Esophagus muscularis mucosa (tissue), 4 donors: ENCODE measurements around the gene RAD18. TPM values are rescaled to one million over a fixed set of nuclear protein-coding genes. Genes with fewer than 3 reads are reported as not detected.

Source experiments
- DNase-seq: peaks from one replicate; pipeline ENCODE4 v3.0.0-alpha.2; 2017; ENCODE audit errors: extremely low spot score
- H3K27ac ChIP-seq, 4 donors: fragments of 200-600 bp; sonication (generic); replicated peaks in 1 of 4; 1 replicate in 3 of 4; 2 replicates in 1 of 4; pipeline ENCODE4 v1.5.1; 2016 to 2019; ENCODE audit warnings: mild to moderate bottlenecking in 1 of 4
- H3K27me3 ChIP-seq, 4 donors: fragments of 200-600 bp; sonication (generic); one replicate each; pipeline versions ENCODE4 v1.5.1 to v1.6.0; 2016 to 2019
- H3K36me3 ChIP-seq, 4 donors: fragments of 200-600 bp; sonication (generic); one replicate each; pipeline ENCODE4 v1.5.1; 2016 to 2019
- H3K4me1 ChIP-seq, 4 donors: fragments of 200-600 bp; sonication (generic); one replicate each; pipeline ENCODE4 v1.5.1; 2016 to 2019
- H3K4me3 ChIP-seq, 4 donors: fragments of 200-600 bp; sonication (generic); 1 replicate in 2 of 4; 2 replicates in 2 of 4; pipeline ENCODE4 v1.5.1; 2016 to 2019; ENCODE audit warnings: mild to moderate bottlenecking in 4 of 4, moderate library complexity in 1 of 4
- H3K9me3 ChIP-seq, 4 donors: fragments of 200-600 bp; sonication (generic); 1 replicate in 3 of 4; 2 replicates in 1 of 4; pipeline ENCODE4 v1.5.1; 2016 to 2019
- CTCF ChIP-seq, 3 experiments: fragments of 200-600 bp in 2 of 3; fragments of 450-650 bp in 1 of 3; sonication (generic) in 2 of 3; IDR thresholded peaks; one replicate each; pipeline ENCODE4 v1.5.1; 2017 to 2019; ENCODE audit warnings: antibody characterized with exemption in 3 of 3, mild to moderate bottlenecking in 2 of 3, moderate library complexity in 1 of 3
- EP300 ChIP-seq: sonication (generic); formaldehyde crosslinking; IDR thresholded peaks from one replicate; pipeline ENCODE4 v1.6.1; 2017; ENCODE audit warnings: antibody characterized with exemption
- POLR2A ChIP-seq: fragments of 450-650 bp; IDR thresholded peaks from one replicate; pipeline ENCODE4 v1.6.1; 2017; ENCODE audit warnings: antibody characterized with exemption, moderate library complexity, mild to moderate bottlenecking, low read depth
- POLR2AphosphoS5 ChIP-seq, 2 donors: sonication (generic); formaldehyde crosslinking; IDR thresholded peaks; one replicate each; pipeline ENCODE4 v1.6.1; 2017; ENCODE audit warnings: antibody characterized with exemption in 2 of 2
- WGBS: methylation state at CpG from one replicate; pipeline ENCODE4 v1.1.5; 2018; 5-methylcytosine and 5-hydroxymethylcytosine counted together
- intact Hi-C: fragments of 100-400 bp; cut with DNase I; formaldehyde crosslinking; loops from one replicate; pipeline ENCODE4 v1.15.1; 2023
- total RNA-seq, 4 donors: library from RNA; depleted of rRNA; stranded (reverse); fragments of >200 nt; gene quantifications; one replicate each; pipeline versions ENCODE4 v1.1.0 to v1.2.1, GENCODE V29; 2016

The RAD18 gene
- total RNA-seq, 4 donors from 2014 or later, result 3.4 to 6.6 (median 5.2) TPM

- Histone ChIP-seq H3K36me3 (peaks cover 0 to 26% (median 11%) of the 10 kb centered on the region in 4 donors), H3K27me3 (no peaks in the 10 kb centered on the region), H3K4me1 (peaks cover 7 to 16% (median 11%) of the 10 kb centered on the region in 4 donors), H3K27ac (no peak overlapping the region), H3K9me3 (no peaks in the 10 kb centered on the region), H3K4me3 (no peak overlapping the region)
- no peak for DNase-seq
- intact Hi-C loops, result no loop called here
- 53% methylated on average over 6 of the region's 6 CpGs for WGBS
- TF ChIP-seq POLR2A, result no peak
- TF ChIP-seq POLR2AphosphoS5 (IDR thresholded peaks at IDR 0.05), result no peak
- TF ChIP-seq CTCF (IDR thresholded peaks at IDR 0.05), result no peak
- TF ChIP-seq EP300, result no peak
Observed at GRCh38 chr3:8937064-8938020, 25.9 kb downstream of the RAD18 start.

- TF ChIP-seq POLR2AphosphoS5 (IDR thresholded peaks at IDR 0.05), result no peak
- no peak for TF ChIP-seq CTCF (IDR thresholded peaks at IDR 0.05)
- no peak for TF ChIP-seq EP300
- no peak for TF ChIP-seq POLR2A
- intact Hi-C loops, result no loop called here
- WGBS, result 86% methylated on average over 2 of the region's 2 CpGs
- H3K36me3 ChIP-seq, result peaks cover 0 to 5% (median 0%) of the 10 kb centered on the region in 4 donors
- peaks cover 7 to 10% (median 8%) of the 10 kb centered on the region in 4 donors for H3K4me1 ChIP-seq
- no peak for DNase-seq
- no peaks in the 10 kb centered on the region for H3K27me3 ChIP-seq
- H3K4me3 ChIP-seq, result no peak overlapping the region
- H3K27ac ChIP-seq, result no peak overlapping the region
- no peaks in the 10 kb centered on the region for H3K9me3 ChIP-seq
Observed at GRCh38 chr3:8932507-8932906, 30.8 kb downstream of the RAD18 start.

- no peak for TF ChIP-seq POLR2A
- TF ChIP-seq POLR2AphosphoS5 (IDR thresholded peaks at IDR 0.05), result no peak
- no peak for TF ChIP-seq EP300
- no peak for TF ChIP-seq CTCF (IDR thresholded peaks at IDR 0.05)
- no peak for DNase-seq
- no peak overlapping the region for H3K27ac ChIP-seq
- no peaks in the 10 kb centered on the region for H3K9me3 ChIP-seq
- no peak overlapping the region for H3K4me3 ChIP-seq
- no peaks in the 10 kb centered on the region for H3K4me1 ChIP-seq
- peaks cover 0 to 5% (median 0%) of the 10 kb centered on the region in 4 donors for H3K36me3 ChIP-seq
- H3K27me3 ChIP-seq, result no peaks in the 10 kb centered on the region
- intact Hi-C loops, result no loop called here
- WGBS, result 72% methylated on average over 3 of the region's 3 CpGs
Observed at GRCh38 chr3:8931342-8931741, 31.9 kb downstream of the RAD18 start.

- intact Hi-C loops, result no loop called here
- Histone ChIP-seq H3K36me3 (no peaks in the 10 kb centered on the region), H3K27me3 (no peaks in the 10 kb centered on the region), H3K9me3 (no peaks in the 10 kb centered on the region), H3K4me1 (no peaks in the 10 kb centered on the region), H3K27ac (no peak overlapping the region), H3K4me3 (no peak overlapping the region)
- DNase-seq, result no peak
- no peak for TF ChIP-seq POLR2AphosphoS5 (IDR thresholded peaks at IDR 0.05)
- TF ChIP-seq EP300, result no peak
- no peak for TF ChIP-seq CTCF (IDR thresholded peaks at IDR 0.05)
- 85% methylated on average over 4 of the region's 4 CpGs for WGBS
Observed at GRCh38 chr3:8929860-8930259, 33.4 kb downstream of the RAD18 start.
